Activated CD4-positive, alpha-beta memory T cell treated with anti-CD3 and anti-CD28 coated beads for 36 hours (primary cell): ENCODE measurements around the gene RALGPS1. TPM values are rescaled to one million over a fixed set of nuclear protein-coding genes. Genes with fewer than 3 reads are reported as not detected.

ENCODE experiments used
- CTCF ChIA-PET: fragments of 350-600 bp; sonication (Branson Sonifier 250); formaldehyde crosslinking; loops from one replicate; lab custom pipeline; 2021; ENCODE audit warnings: antibody characterized with exemption, inconsistent platforms; lab: Charles Lee
- POLR2A ChIA-PET: fragments of 350-600 bp; sonication (Branson Sonifier 250); formaldehyde crosslinking; loops from one replicate; lab custom pipeline; 2021; ENCODE audit warnings: antibody characterized with exemption; lab: Charles Lee
- DNase-seq: peaks from one replicate; pipeline ENCODE4 v3.0.0-alpha.2; 2020
- H3K27ac Mint-ChIP-seq: one replicate; pipeline ENCODE4 v1.8.0; 2021; ENCODE audit warnings: mixed read lengths
- H3K27me3 Mint-ChIP-seq: one replicate; pipeline ENCODE4 v1.8.0; 2021; ENCODE audit warnings: mixed read lengths
- H3K36me3 Mint-ChIP-seq: one replicate; pipeline ENCODE4 v1.8.0; 2021; ENCODE audit warnings: mixed read lengths
- H3K4me1 Mint-ChIP-seq: one replicate; pipeline ENCODE4 v1.8.0; 2021; ENCODE audit warnings: low read depth, mixed read lengths
- H3K4me3 Mint-ChIP-seq: one replicate; pipeline ENCODE4 v1.8.0; 2021; ENCODE audit warnings: mild to moderate bottlenecking, mixed read lengths
- H3K9me3 Mint-ChIP-seq: one replicate; pipeline ENCODE4 v1.8.0; 2021; ENCODE audit warnings: mixed read lengths
- intact Hi-C: fragments of 100-400 bp; cut with micrococcal nuclease; formaldehyde crosslinking; loops from one replicate; pipeline ENCODE4 v1.15.1; 2023
- total RNA-seq, 2 experiments: library from RNA; stranded (reverse); gene quantifications; one replicate each; pipeline ENCODE4 v1.2.3, GENCODE V29; 2021

The RALGPS1 gene
- total RNA-seq, 2 experiments from 2014 or later: 2.1 to 3.1 TPM

DNA sequence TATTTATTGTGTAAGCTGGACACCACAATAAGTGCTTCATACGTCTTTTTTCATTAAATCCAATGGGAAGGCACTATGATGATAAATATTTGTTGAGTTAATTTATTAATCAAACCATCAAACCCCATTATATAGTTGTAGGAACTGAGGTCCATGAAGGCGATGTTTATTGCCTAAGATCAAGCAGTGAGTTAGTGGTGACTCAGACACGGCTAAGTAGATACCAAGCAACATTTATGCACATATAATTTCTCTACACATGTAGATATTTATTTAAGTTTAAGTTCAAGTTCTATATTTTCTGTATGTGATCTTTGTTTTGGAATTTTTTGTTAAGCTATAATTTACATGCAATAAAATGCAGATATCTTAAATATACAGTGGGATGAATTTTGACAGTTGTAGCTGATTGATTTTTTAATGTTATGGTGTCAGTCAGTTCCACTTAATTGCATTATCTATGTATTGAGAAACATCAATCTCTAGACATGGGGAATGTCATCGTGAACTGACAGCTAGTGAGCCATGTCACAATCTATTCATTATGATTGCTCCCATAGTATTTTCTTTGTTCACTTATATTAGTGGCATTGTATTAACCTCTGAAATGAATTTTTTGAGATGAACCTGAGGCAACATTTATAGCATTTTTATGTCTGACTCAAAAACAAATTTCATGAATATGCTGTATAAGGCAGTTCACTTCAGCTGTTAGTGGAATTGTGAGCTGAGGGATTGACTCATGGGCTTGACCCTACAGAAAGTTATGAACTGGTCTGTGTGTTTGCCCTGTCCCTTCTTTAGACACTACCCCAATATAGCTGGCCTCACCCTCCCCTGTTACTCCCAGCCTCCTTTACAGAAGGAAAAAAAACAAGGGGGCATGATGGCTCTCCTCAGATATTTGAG lies 338.1 kb downstream of the RALGPS1 start:
- POLR2A ChIA-PET: no interaction called here
- intact Hi-C loops: no loop called here
- CTCF ChIA-PET: interaction anchor here (0.5 to 1.3 kb wide), 2 partner anchors 59 to 766 kb away, joined by 3 to 4 read pairs; no protein-coding TSS in a partner anchor

DNA sequence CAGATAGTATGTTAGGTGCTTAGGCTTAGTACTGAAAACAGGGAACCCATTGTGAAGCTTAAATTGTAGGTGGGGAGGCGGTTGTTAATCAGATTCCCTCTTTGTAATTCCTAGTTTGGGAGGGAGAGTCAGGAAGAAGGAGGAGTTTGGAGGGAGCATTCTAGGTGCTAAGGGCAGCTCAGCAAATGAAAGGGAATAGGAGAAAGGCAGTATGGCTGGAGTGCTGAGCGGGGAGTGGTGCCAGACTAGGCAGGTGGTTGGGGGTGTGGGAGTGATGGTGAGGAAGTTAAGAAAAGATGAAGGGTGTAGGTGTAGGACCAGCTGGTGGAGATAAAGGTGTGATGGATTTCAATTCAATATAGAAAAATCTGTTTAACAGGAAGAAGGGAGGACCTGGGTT lies 338.9 kb downstream of the RALGPS1 start:
- Mint-ChIP-seq H3K4me1 (no peaks in the 10 kb centered on the region), H3K27ac (no peak overlapping the region), H3K9me3 (no peaks in the 10 kb centered on the region), H3K36me3 (no peaks in the 10 kb centered on the region), H3K4me3 (no peak overlapping the region), H3K27me3 (peaks cover 2% of the 10 kb centered on the region)
- DNase-seq: no peak
- ChIA-PET CTCF (interaction anchor here (1.3 kb wide), 1 partner anchor 58 kb away, joined by 3 read pairs; no protein-coding TSS in a partner anchor), POLR2A (no interaction called here)
- intact Hi-C loops: no loop called here

More for the DNA sequence above, 338.1 kb downstream of the RALGPS1 start:
- peaks cover 2% of the 10 kb centered on the region for H3K27me3 Mint-ChIP-seq
- H3K27ac Mint-ChIP-seq: no peak overlapping the region
- no peaks in the 10 kb centered on the region for H3K9me3 Mint-ChIP-seq
- no peak overlapping the region for H3K4me3 Mint-ChIP-seq
- no peaks in the 10 kb centered on the region for H3K4me1 Mint-ChIP-seq
- H3K36me3 Mint-ChIP-seq: no peaks in the 10 kb centered on the region
- no peak for DNase-seq

DNA sequence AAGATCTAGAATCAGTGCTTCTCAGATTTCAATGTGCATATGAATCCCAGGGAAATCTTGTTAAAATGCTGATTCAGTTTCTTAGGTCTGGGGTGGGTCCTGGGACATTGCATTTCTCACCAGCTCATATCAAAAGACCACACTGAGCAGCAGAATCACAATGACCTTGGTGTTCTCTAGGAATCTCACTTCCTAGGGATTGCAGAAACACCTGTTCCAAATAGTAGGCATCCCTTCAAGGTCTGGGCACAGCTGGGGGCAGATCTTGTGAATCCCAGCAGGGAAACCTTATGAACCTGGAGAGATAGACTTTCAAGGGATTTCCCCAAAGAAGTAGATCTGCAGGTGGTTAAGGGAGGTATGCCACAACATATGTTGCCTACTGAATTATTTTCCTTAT lies 341.1 kb downstream of the RALGPS1 start:
- POLR2A ChIA-PET: no interaction called here
- CTCF ChIA-PET: no interaction called here

DNA sequence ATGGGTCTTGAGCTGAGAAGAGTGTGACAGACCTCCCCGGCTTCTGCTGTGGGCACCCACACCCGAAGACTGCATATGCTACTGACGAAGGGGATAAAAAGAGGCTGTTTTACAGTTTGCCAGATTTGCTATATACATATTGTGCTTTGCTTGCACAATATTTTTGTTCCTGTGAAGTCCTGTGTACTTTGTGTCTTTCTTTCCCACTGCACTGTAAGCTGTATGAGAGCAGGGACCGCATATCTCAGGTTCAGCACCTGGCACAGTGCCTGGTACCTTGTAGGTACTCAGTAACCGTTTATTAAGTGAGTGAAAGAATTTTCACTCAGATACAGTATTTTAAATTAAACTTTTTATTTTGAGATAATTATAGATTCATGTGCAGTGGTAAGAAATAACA lies 341.7 kb downstream of the RALGPS1 start:
- Mint-ChIP-seq H3K27ac (no peak overlapping the region), H3K27me3 (no peaks in the 10 kb centered on the region), H3K9me3 (no peaks in the 10 kb centered on the region), H3K36me3 (no peaks in the 10 kb centered on the region), H3K4me1 (no peaks in the 10 kb centered on the region), H3K4me3 (no peak overlapping the region)
- intact Hi-C loops: no loop called here
- ChIA-PET POLR2A (no interaction called here), CTCF (no interaction called here)
- DNase-seq: no peak

More for the DNA sequence above, 341.1 kb downstream of the RALGPS1 start:
- H3K36me3 Mint-ChIP-seq: no peaks in the 10 kb centered on the region
- H3K9me3 Mint-ChIP-seq: no peaks in the 10 kb centered on the region
- no peak overlapping the region for H3K27ac Mint-ChIP-seq
- H3K4me3 Mint-ChIP-seq: no peak overlapping the region
- intact Hi-C loops: no loop called here
- no peaks in the 10 kb centered on the region for H3K4me1 Mint-ChIP-seq
- no peak for DNase-seq
- H3K27me3 Mint-ChIP-seq: peaks cover 2% of the 10 kb centered on the region

DNA sequence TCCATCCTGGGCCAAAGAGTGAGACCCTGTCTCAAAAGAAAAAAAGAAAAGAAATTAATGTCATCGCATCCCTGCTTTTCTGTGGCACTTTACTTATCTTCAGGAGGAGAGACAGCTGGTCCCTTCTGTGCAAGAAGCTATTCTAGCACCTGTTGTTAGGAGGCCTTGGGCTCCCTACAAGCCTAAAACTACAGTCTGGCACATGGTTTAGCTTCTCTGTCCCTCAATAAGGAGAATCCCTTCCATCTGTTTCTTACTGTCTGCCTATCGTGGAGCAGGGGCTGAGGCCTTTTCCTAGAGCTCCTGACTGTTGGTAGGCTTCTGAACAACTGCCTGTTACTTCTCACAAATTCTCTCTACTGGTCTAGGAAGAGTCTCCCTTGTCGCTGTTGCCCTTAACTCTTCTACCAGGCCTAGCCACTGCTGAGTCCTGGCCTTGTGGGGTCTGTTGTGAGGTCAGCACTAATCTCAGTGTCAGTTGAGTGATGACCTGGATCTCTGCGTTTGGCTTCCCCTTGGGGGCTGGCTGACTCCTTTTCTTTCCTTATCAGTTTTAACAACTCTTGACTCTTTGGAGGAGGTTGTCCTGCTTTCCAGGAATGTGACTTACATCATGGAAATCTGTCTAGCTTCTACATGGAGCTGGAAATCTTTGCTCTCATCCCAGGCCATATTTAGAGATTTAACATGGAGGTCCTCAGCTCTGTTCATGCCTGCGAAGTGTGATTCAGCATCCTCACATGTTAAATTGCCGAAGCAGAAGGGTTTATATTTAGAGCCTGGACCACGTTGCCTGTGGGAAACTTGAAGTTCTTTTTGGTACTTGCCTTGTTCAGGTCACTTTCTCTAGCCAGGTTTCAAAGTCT lies 344.3 kb downstream of the RALGPS1 start:
- intact Hi-C loops: no loop called here
- Mint-ChIP-seq H3K9me3 (no peaks in the 10 kb centered on the region), H3K4me1 (no peaks in the 10 kb centered on the region), H3K4me3 (no peak overlapping the region), H3K36me3 (no peaks in the 10 kb centered on the region), H3K27ac (no peak overlapping the region), H3K27me3 (no peaks in the 10 kb centered on the region)
- ChIA-PET POLR2A (no interaction called here), CTCF (interaction anchor here (2.3 kb wide), 1 partner anchor 44 kb away, joined by 6 read pairs; no protein-coding TSS in a partner anchor)
- DNase-seq: no peak

DNA sequence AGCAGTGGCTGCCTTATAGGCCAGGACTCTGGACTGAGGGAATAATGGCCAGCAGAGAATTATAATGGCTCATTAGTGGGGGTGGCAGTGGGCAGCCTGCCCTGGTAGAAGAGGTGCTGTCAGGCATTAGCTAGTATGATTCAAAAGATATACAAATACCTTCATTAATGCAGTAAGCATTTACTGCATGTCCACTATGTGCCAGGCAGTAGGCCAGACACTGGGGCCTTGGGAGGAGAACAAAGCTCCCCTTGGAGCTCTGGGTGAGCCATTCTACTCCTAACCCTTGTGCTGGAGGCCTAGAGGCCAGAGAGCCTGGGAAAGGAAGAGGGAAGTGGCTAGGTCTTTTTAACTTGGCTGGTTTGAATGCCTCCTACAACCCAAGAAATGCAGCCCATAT lies 348.0 kb downstream of the RALGPS1 start:
- no peaks in the 10 kb centered on the region for H3K9me3 Mint-ChIP-seq
- no peaks in the 10 kb centered on the region for H3K4me1 Mint-ChIP-seq
- CTCF ChIA-PET: no interaction called here
- no peak overlapping the region for H3K27ac Mint-ChIP-seq
- H3K4me3 Mint-ChIP-seq: no peak overlapping the region
- DNase-seq: no peak
- intact Hi-C loops: no loop called here
- no peaks in the 10 kb centered on the region for H3K27me3 Mint-ChIP-seq
- POLR2A ChIA-PET: no interaction called here
- H3K36me3 Mint-ChIP-seq: no peaks in the 10 kb centered on the region

DNA sequence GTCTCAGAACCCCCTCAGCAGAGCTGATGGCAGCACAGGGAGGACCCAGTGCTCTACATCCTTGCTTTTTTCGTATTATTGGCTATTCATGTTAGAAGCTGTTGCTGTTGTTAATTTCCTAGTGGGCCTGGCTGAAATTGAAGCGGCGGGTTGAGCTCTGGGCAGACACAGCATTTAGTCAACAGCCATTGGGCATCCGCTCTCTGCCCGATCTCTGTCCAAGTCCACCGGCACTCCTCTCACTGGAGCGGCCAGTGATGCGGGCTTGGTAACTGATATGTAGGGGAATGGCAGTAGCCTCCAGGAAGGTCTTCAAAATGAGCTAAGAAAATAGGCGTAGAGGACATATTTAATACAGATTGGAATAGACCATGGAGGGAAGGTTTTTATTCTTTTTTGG lies 348.7 kb downstream of the RALGPS1 start:
- H3K36me3 Mint-ChIP-seq: no peaks in the 10 kb centered on the region
- H3K4me3 Mint-ChIP-seq: no peak overlapping the region
- CTCF ChIA-PET: no interaction called here
- H3K27me3 Mint-ChIP-seq: no peaks in the 10 kb centered on the region
- POLR2A ChIA-PET: no interaction called here
- intact Hi-C loops: no loop called here
- H3K4me1 Mint-ChIP-seq: peaks cover 2% of the 10 kb centered on the region
- no peak overlapping the region for H3K27ac Mint-ChIP-seq
- DNase-seq: no peak
- H3K9me3 Mint-ChIP-seq: no peaks in the 10 kb centered on the region

DNA sequence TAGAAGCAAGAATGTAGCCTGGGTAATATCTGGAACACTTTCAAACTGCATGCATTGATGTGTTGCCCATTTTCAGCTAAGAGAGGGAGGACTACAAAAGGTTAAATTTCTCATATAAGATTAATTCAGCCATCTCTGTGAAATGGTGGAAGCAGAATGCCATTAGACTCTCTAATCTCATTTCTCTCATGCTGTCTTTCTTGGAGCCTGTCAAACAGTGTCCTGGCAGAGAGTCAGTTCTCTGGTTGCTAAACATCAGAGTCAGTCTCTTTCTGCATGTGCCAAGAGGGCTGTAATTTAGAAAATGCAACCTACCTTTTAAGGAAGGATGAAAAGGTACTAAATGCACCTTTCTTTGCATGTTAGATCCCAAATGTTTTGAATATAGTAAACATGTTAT lies 349.1 kb downstream of the RALGPS1 start:
- H3K36me3 Mint-ChIP-seq: no peaks in the 10 kb centered on the region
- DNase-seq: no peak
- no peak overlapping the region for H3K27ac Mint-ChIP-seq
- intact Hi-C loops: no loop called here
- H3K4me3 Mint-ChIP-seq: no peak overlapping the region
- H3K27me3 Mint-ChIP-seq: no peaks in the 10 kb centered on the region
- H3K4me1 Mint-ChIP-seq: peaks cover 3% of the 10 kb centered on the region
- H3K9me3 Mint-ChIP-seq: no peaks in the 10 kb centered on the region
- CTCF ChIA-PET: no interaction called here
- POLR2A ChIA-PET: no interaction called here

DNA sequence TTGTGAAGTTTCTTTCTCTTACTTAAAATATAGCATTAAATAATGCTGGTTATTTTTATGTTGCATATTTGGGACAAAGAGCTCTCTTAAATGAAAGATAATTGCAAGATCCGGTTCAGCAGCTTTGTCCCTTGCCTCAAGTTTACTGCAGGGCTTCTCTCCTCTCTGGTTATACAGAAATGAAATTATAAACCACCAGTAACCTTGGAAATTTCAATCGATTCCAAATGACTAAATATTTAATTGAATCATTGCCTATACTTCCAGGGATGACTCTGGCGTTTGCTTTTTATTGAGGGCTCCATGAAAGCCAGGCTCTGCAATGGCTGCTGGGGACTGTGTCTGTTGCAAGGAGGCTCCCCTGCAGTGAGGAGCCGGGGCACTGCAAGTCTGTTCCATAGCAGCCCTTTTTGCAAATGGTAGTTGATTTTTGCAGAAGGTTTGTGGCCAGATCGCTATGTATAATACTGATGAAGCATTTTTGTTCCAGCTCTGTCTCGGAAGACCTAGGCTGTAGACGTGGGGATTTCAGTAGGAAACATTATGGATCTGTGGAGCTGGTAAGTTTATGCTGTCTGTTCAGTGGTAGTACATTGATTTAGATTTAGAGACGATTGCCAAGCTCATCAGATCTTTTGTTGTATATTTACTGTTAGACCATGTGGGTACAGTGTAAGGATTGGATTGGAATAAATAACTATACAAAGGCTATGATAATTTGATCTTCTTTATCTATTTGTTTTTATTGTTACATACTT lies 350.1 kb downstream of the RALGPS1 start, which contains the start of gene GARNL3:
Gene GARNL3 (plus strand): TSS at position 313 of the 758 bp plus-strand sequence. CDS start 104 bp downstream, at position 417.
- DNase-seq: no peak
- ChIA-PET CTCF (no interaction called here), POLR2A (no interaction called here)
- H3K27ac Mint-ChIP-seq: no peak within 1 kb of the TSS
- peaks cover 3% of the 10 kb centered on the region for H3K4me1 Mint-ChIP-seq
- intact Hi-C loops: no loop called here
- H3K4me3 Mint-ChIP-seq: no peak within 1 kb of the TSS
- H3K36me3 Mint-ChIP-seq: no peaks in the 10 kb centered on the region
- no peaks in the 10 kb centered on the region for H3K9me3 Mint-ChIP-seq
- H3K27me3 Mint-ChIP-seq: no peaks in the 10 kb centered on the region

DNA sequence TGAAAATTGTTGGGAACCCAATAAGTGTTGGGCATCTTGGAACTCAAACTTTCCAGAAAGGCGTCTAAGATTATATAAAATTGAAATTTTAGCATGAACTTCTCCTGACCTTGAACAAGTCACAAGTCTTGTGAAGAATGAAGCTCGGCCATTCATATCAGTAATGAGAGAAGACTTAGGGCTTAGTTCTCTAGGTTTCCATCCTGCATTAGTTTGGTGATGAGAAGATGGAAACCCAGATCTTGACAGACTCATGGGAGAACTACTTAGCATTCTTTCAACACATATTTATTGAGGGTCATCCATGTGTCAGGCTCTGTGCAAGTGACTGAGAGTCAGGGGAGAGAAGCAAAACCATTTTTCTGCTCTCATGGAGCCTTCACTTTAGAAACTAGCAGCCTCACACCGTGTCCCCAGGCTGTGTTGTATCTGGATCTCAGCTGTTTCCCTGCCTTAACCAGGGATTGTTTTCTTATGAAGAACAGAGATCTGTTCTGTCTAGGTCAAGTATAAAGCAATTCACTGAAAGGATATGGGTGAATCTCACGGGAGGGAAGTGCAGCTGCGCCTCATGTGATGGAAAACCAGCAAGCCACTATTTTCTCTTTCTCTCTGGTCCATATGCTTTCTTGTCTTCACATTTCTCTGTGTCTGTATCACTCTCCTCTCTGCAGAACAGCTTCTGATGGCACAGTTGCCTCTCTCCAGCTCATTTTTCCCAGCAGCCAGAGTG lies 353.4 kb downstream of the RALGPS1 start:
- no peak for DNase-seq
- ChIA-PET POLR2A (no interaction called here), CTCF (no interaction called here)
- H3K36me3 Mint-ChIP-seq: no peaks in the 10 kb centered on the region
- no peak overlapping the region for H3K4me3 Mint-ChIP-seq
- H3K9me3 Mint-ChIP-seq: no peaks in the 10 kb centered on the region
- no peak overlapping the region for H3K27ac Mint-ChIP-seq
- peaks cover 2% of the 10 kb centered on the region for H3K27me3 Mint-ChIP-seq
- intact Hi-C loops: no loop called here
- H3K4me1 Mint-ChIP-seq: peaks cover 3% of the 10 kb centered on the region

DNA sequence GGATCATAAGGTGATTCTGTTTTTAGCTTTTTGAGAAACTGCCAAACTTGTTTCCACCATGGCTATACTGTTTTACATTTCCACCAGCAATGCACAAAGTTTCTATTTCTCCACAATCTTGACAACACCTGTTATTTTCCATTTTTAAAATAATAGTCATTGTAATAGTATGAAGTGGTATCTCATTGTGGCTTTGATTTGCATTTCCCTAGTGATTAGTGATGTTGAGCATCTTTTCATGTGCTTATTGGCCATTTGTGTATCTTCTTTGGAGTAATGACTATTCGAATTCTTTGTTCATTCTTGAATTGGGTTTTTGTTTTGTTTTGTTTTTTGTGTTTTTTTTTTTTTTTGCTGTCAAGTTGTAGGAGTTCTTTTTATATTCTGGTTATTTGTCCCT lies 354.9 kb downstream of the RALGPS1 start:
- CTCF ChIA-PET: no interaction called here
- H3K9me3 Mint-ChIP-seq: no peaks in the 10 kb centered on the region
- H3K27ac Mint-ChIP-seq: no peak overlapping the region

More for the DNA sequence above, 354.9 kb downstream of the RALGPS1 start:
- POLR2A ChIA-PET: no interaction called here
- H3K4me3 Mint-ChIP-seq: no peak overlapping the region
- H3K27me3 Mint-ChIP-seq: peaks cover 2% of the 10 kb centered on the region
- no peaks in the 10 kb centered on the region for H3K36me3 Mint-ChIP-seq
- peaks cover 3% of the 10 kb centered on the region for H3K4me1 Mint-ChIP-seq
- intact Hi-C loops: no loop called here
- DNase-seq: no peak
